Ovary (tissue), 3 donors: ENCODE data around the gene GNAT2.

Experiments used
- POLR2A ChIP-seq: fragments of 450-650 bp; IDR thresholded peaks from one replicate; pipeline ENCODE4 v1.6.1; 2017; ENCODE audit warnings: antibody characterized with exemption, mild to moderate bottlenecking, moderate library complexity
- TF ChIP-seq, protein P1 (sequence below), 3 donors: fragments of 450-650 bp in 2 of 3; fragments of 200-600 bp in 1 of 3; IDR thresholded peaks; one replicate each; pipeline versions ENCODE4 v1.5.1 to v1.8.0; 2016 to 2022; ENCODE audit warnings: antibody characterized with exemption in 3 of 3, mild to moderate bottlenecking in 1 of 3
- donor health status: DM: no; HTN: no; CAD: no.

DNA sequence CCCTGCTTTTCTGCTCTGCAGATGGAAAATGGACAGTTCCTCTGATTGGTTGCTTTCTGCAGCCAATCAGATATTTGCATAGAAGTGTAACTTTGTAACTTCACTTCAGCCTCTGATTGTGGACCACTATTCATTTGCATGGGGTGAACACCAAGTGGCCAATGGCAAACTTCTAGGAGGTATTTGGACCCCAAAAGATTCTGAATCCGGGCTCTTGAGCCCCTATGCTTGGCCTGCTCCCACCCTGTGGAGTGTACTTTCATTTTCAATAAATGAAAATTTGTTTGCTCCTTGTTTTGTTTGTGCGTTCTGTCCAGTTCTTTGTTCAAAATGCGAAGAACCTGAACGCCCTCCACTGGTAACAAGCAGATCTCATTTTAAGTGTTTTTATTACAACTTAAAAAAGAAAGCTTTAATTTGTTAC is 30.1 kb upstream of the GNAT2 start:
- TF ChIP-seq, protein P1, sequence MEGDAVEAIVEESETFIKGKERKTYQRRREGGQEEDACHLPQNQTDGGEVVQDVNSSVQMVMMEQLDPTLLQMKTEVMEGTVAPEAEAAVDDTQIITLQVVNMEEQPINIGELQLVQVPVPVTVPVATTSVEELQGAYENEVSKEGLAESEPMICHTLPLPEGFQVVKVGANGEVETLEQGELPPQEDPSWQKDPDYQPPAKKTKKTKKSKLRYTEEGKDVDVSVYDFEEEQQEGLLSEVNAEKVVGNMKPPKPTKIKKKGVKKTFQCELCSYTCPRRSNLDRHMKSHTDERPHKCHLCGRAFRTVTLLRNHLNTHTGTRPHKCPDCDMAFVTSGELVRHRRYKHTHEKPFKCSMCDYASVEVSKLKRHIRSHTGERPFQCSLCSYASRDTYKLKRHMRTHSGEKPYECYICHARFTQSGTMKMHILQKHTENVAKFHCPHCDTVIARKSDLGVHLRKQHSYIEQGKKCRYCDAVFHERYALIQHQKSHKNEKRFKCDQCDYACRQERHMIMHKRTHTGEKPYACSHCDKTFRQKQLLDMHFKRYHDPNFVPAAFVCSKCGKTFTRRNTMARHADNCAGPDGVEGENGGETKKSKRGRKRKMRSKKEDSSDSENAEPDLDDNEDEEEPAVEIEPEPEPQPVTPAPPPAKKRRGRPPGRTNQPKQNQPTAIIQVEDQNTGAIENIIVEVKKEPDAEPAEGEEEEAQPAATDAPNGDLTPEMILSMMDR (IDR thresholded peaks at IDR 0.05), result peak; percentile 34 to 63 (median 63)
- TF ChIP-seq POLR2A, result no peak
